ENCODE data around the gene NFIC.
"Not testable (repeated sequence)": the region's sequence is repeated elsewhere in the genome, so short reads cannot be mapped to it uniquely, and the experiment has no call there.

Gene NFIC

GRCh38 chr19:3431760-3432397, 65.5 kb downstream of the NFIC start:
- DNase-seq, result no peak

DNA sequence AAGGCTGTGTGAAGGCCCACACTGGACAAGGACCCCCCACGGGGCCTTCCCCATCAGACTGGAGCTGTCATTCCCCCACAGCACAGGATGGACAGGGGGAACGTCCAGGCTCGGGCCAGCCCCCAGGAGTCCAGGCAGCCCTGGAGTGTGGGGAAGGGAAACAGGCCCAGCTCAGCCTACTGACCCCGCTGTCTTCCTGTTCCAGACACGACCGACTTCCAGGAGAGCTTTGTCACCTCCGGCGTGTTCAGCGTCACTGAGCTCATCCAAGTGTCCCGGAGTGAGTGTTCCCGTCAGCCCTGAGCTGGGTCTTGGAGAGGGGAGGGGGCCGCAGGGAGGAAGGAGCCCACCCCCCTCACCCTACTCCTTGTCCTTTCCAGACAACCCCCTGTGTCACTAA, 66.9 kb downstream of the NFIC start:
- peak; percentile 48 for DNase-seq

DNA sequence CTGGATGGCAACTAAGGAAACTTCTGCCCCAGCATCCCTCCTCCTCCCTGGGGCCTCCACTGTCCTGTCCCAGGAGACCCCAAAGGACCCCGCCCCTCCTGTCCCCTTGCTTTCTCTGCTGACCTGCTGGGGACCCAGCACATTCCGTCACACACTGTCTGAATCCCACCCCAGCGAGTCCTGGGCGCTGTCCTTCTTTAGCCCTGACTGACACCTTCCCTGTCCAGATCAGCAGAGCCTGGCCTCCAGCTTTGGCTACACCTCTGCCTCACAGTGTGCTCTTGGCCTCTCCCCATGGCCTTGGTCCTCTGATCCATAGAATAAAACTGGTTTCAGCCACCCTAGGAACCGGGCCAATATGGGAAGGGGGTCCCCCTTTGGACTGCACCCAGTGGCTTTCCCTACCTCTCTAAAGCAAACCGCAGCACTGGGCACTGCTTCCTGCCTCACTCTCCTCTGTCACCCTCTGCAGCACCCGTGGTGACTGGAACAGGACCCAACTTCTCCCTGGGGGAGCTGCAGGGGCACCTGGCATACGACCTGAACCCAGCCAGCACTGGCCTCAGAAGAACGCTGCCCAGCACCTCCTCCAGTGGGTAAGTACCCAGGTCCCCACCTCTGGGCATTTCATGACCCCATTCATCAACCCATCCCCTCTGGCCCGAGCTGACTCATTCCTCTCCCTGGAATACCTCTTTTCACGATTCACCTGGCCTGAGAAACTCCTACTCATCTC, 67.6 kb downstream of the NFIC start:
- no peak for DNase-seq

- DNase-seq, result peak; percentile 97
Observed at GRCh38 chr19:3434630-3435553, 68.5 kb downstream of the NFIC start.

DNA sequence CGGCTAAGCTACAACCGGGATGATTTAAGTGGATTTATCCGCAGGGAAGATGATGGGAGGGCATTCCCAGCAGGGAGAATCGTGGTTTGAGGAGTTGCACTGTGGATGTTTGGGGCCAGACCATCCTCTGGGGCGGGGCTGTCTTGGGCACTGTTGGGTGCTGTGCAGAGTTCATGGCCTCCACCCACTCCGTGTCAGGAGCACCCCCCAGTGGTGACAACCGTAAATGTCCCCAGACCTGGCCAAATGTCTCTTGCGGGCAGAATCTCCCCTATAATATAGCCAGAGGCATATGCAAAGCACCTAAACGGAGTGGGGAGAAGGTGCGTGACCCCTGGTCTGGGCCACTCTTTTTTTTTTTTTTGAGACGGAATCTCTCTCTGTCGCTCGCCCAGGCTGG, 73.7 kb downstream of the NFIC start:
- DNase-seq, result no peak

DNA sequence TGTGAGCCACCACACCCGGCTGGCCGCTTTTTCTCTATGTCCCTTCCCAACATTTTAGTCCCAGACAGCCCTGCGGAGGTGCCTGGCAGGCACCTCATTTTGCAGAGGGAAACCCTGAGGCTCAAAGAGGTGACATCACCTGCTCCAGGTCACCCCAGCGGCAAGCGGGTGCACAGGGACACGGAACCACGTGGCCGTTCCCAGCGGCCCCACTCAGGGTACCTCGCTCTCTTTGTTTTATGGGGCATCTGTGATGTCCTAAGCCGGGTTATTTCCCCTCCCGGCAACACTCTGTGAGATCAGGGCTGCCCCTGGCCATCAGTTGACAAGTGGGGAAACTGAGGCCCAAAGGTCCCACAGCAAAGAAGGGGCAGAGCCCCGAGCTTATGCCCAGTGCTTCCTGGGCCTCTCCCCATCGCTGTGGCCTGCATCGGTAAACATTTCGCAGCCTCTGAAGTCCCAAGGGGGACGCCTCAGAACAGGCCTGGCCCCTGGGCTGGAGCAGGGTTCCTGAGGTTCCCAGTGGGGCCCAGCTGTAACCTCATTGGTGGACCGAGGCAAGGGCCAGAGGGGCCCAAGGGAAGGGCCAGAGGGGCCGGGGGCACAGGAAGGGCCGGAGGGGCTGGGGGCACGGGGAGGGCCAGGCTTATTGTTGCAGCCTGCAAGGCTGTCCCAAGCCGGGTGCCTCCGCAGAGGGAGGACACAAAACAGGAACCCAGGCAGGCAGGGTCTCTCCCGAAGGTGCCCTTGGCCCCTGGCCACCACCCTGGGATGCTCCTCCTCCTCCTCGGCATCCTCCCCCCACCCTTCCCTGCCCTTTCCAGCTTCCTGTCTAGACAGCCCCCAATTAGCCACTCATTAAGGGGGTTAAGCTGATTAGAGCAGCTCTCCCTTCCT, 75.0 kb downstream of the NFIC start:
- no peak for DNase-seq

DNA sequence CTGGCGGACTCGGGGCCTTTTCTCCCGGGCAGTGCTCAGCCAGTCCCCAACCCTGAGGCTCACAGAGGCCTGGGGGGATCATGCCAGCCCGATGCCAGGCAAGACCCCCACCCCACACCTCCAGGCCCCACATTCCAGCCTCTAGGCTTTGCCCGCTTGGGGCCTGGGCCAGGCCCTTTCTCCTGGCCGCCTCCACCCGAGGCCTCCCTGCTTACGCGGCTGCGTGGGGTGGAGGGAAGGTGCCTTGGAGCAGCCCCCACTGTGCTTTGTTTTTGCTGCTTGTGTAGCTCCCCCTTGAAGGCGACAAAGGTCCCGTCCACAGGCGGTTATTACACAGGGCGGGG, 75.6 kb downstream of the NFIC start:
- no peak for DNase-seq

DNA sequence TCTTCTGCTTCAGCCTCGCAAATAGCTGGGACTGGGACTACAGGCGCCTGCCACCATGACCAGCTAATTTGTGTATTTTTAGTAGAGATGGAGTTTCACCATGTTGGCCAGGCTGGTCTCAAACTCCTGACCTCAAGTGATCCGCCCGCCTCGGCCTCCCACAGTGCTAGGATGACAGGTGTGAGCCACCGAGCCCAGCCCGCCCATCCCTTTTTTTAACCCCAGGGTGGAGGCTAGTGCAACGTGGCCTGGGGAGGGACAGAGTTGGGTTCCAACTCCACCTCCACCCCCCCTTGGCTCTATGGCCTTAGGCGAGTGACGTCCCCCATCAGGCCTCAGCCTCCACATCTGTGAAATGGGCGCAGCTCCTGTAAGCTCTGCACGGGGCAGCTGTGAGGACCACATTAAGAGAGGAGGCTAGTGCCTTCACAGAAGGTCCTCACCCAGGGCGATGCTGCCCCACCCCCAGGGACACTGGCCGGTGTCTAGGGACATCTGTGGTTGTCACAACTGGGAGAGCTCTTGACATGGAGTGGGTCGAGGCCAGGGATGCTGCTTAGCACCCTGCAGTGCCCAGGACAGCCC, 76.2 kb downstream of the NFIC start:
- no peak for DNase-seq

- DNase-seq, result peak; percentile 86
Observed at GRCh38 chr19:3443840-3444694, 77.7 kb downstream of the NFIC start.

DNA sequence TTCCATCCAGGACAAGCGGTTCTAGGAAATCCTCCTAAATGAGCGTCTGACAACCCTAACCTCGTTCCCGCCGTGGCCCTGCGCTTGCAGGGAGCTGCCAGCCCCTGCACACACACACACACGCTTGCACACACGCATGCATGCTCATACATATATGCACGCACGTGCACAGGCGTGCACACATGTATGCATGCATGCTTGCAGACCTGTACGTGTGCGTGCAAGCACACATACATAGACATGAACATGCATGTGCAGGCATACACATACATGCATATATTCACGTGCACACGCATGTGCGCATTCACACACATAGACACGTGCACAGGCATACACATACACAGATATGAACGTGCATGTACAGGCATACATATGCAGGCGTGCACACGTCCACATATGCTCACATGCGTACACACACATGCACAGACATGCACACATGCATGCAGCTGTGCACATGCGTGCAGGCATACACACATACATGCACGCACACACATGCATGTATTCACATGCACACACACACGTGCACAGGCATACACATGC, 78.4 kb downstream of the NFIC start:
- no peak for DNase-seq

- not testable (repeated sequence) for DNase-seq
Observed at GRCh38 chr19:3446657-3447056, 80.3 kb downstream of the NFIC start.

- no peak for DNase-seq
Observed at GRCh38 chr19:3448616-3449334, 82.4 kb downstream of the NFIC start.

DNA sequence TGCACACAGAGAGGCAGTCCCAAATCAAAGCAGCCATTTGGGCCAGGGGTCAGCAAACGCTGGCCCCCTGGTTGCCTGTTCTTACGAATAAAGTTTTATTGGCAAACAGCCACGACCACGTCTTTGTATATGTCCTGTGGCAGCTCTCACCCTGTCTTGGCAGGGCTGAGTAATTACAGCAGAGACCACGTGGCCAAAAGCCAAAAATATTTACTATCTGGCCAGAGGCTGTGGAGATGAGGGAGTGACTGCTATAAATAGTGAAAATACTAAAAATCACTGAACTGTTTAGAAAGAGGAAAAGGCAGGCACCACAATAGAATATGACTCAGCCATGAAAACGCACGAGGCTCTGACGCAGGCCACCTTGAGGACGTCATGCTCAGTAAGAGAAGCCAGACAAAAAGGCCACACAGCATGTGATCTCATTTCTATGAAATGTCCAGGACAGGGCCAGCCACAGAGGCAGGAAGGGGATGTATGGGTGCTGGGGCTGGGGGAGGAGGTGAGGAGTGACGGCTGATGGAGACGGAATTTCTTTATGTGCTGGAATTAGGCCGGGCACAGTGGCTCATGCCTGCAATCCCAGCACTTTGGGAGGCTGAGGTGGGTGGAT, 84.5 kb downstream of the NFIC start:
- DNase-seq, result peak; percentile 78

DNA sequence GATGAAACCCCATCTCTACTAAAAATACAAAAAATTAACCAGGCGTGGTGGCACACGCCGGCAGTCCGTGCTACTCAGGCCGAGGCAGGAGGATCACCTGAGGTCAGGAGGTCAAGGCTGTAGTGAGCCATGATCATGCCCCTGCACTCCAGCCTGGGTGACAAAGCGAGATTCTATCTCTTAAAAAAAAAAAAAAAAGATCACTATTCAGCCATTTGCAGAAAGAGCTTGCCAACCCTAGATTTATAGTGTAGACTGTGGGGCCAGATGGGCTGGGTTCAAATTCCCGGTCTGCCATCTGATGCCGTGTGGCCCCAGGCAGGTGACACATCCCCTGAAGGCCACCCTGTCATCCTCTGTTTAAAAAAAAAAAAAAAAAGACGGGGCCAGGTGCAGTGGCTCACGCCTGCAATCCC, 85.1 kb downstream of the NFIC start:
- DNase-seq, result no peak

DNA sequence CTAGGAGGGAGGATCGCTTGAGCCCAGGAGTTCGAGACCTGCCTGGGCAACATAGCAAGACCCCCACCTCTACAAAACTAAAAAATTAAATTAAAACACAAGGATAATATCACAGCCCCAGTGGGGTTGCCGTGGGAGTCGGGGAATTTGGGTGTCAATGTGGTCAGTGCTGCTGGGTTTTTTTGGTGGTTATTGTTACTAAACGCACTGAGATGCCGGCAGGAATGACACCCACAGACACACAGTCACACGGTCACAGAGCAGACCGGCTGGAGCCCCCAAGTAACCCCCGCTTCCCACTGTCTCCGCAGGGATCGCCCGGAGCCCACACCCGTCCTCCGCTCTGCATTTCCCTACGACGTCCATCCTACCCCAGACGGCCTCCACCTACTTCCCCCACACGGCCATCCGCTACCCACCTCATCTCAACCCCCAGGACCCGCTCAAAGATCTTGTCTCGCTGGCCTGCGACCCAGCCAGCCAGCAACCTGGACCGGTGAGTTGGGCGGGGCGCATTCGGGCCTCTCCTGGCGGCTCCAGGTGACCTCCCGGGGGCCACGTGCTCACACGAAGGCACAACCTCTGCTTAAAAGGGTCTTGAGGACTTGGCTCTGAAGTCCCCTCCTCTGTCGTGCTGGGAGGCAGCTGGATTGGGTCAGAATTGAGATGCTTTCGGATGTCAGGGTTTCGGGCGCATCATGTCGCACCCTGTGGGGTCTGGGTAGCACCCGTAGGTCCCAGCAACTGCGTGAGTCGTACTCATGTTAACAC, 86.0 kb downstream of the NFIC start:
- no peak for DNase-seq

GRCh38 chr19:3452942-3453214, 86.5 kb downstream of the NFIC start:
- DNase-seq, result not testable (repeated sequence)

DNA sequence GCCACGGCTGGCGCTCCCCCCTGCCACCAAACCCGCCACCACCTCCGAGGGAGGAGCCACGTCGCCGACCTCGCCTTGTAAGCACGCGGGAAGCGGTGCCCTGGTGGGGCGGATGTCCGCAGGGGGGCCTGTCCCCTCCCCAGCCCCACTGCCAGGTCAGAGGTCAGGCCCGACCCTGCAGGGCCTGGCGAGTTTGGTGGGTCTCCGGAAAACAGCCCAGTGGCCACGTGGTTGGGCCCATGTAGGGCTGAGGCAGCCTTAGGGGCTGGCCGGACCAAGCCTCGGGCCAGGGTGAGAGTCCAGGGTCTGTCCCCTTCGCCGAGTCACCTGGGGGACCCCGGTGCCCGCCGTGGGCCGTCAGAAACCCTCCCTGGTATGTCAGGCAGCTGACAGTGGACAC, 87.5 kb downstream of the NFIC start:
- no peak for DNase-seq

- DNase-seq, result no peak
Observed at GRCh38 chr19:3454656-3455392, 88.4 kb downstream of the NFIC start.

Measured in right hindlimb (tissue), 1 donor.